ENCODE results near the gene SNX11.

DNA sequence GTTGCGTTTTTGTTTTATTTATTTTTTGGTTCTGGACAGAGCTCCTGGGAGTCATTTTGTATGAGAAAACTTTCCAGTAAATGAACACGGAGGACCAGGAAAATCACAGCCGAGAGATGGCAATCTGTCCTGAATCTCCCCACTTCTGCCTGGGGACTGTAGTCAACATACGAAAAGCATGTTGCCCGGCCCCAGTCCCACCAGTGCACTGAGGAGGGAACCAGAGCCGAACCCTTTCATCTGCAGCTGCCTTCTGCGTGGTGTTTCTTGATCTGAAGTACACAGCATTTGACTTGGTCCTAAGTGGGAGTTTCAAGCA lies 18.9 kb downstream of the SNX11 start:
- no peak for TF ChIP-seq CTCF (IDR thresholded peaks at IDR 0.05)
- no peak for TF ChIP-seq POLR2A (IDR thresholded peaks at IDR 0.05)
- no peak for TF ChIP-seq POLR2AphosphoS5 (IDR thresholded peaks at IDR 0.05)
